ENCODE data around the gene SLC25A45. TPM values are rescaled to one million over a fixed set of nuclear protein-coding genes. Genes with fewer than 3 reads are reported as not detected.
A peak's percentile ranks its signal among the peaks of the same experiment; 100 is the strongest.

The SLC25A45 gene
- total and polyA plus RNA-seq, 2 of the 4 experiments (the other 2 are of a cell fraction): 0.72 to 1.2 TPM

DNA sequence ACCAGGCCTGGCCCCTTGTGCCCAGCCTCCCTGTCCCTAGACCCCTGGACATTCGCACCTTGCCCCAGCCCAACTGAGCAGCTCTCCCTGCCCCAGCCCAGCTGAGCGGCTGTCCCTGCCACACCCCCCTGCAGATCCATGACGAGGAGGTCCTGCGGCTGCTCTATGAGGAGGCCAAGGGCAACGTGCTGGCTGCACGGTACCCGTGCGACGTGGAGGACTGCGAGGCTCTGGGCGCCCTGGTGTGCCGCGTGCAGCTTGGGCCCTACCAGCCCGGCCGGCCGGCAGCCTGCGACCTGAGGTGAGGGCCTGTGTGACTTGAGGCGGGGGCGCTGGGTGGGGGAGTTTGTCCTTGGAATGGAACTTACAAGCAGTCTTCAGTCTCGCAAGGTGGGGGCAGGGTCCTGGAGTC, 11.7 kb upstream of the SLC25A45 start:
- H4K91ac ChIP-seq (ENCODE audit: insufficient read depth, low read depth, low read length): no peak overlapping the region
- H2BK15ac ChIP-seq (ENCODE audit: low read depth, low read length): no peak overlapping the region
- no peak overlapping the region for H2AFZ ChIP-seq (replicated peaks; ENCODE audit: low read length, poor library complexity)
- H3K9ac ChIP-seq (ENCODE audit: low read depth, low read length): no peak overlapping the region
- no peaks in the 10 kb centered on the region for H3K27me3 ChIP-seq (ENCODE audit: control insufficient read depth, insufficient read depth, low read length)
- no peak overlapping the region for H3K23ac ChIP-seq (ENCODE audit: low read depth, low read length)
- H3K4me1 ChIP-seq (ENCODE audit: control insufficient read depth, insufficient read depth, low read length): peaks cover 18% of the 10 kb centered on the region
- H4K8ac ChIP-seq (ENCODE audit: low read depth in 2 of 2, low read length in 2 of 2): no peak overlapping the region
- TF ChIP-seq, protein P1, sequence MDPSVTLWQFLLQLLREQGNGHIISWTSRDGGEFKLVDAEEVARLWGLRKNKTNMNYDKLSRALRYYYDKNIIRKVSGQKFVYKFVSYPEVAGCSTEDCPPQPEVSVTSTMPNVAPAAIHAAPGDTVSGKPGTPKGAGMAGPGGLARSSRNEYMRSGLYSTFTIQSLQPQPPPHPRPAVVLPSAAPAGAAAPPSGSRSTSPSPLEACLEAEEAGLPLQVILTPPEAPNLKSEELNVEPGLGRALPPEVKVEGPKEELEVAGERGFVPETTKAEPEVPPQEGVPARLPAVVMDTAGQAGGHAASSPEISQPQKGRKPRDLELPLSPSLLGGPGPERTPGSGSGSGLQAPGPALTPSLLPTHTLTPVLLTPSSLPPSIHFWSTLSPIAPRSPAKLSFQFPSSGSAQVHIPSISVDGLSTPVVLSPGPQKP (IDR thresholded peaks at IDR 0.05; ENCODE audit: borderline replicate concordance, low read depth, low read length): no peak
- TF ChIP-seq CEBPB (IDR thresholded peaks at IDR 0.05; ENCODE audit: low read depth, low read length): no peak
- no peak for TF ChIP-seq NFE2L2 (IDR thresholded peaks at IDR 0.05; ENCODE audit: low read depth, low read length)
- no peak for TF ChIP-seq RFX5 (IDR thresholded peaks at IDR 0.05; ENCODE audit: low read depth, low read length)
- no peak for TF ChIP-seq MAZ (IDR thresholded peaks at IDR 0.05; ENCODE audit: borderline replicate concordance, low read depth, low read length)
- no peak for TF ChIP-seq POLR2A (IDR thresholded peaks at IDR 0.05; ENCODE audit: low read depth, low read length)
- no peak for TF ChIP-seq MAFK (IDR thresholded peaks at IDR 0.05; ENCODE audit: low read depth, low read length)
- TF ChIP-seq, protein P2, sequence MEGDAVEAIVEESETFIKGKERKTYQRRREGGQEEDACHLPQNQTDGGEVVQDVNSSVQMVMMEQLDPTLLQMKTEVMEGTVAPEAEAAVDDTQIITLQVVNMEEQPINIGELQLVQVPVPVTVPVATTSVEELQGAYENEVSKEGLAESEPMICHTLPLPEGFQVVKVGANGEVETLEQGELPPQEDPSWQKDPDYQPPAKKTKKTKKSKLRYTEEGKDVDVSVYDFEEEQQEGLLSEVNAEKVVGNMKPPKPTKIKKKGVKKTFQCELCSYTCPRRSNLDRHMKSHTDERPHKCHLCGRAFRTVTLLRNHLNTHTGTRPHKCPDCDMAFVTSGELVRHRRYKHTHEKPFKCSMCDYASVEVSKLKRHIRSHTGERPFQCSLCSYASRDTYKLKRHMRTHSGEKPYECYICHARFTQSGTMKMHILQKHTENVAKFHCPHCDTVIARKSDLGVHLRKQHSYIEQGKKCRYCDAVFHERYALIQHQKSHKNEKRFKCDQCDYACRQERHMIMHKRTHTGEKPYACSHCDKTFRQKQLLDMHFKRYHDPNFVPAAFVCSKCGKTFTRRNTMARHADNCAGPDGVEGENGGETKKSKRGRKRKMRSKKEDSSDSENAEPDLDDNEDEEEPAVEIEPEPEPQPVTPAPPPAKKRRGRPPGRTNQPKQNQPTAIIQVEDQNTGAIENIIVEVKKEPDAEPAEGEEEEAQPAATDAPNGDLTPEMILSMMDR (conservative IDR thresholded peaks at IDR 0.05; ENCODE audit: low read depth, low read length): no peak
- TF ChIP-seq, protein P3, sequence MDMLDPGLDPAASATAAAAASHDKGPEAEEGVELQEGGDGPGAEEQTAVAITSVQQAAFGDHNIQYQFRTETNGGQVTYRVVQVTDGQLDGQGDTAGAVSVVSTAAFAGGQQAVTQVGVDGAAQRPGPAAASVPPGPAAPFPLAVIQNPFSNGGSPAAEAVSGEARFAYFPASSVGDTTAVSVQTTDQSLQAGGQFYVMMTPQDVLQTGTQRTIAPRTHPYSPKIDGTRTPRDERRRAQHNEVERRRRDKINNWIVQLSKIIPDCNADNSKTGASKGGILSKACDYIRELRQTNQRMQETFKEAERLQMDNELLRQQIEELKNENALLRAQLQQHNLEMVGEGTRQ (IDR thresholded peaks at IDR 0.05; ENCODE audit: low read depth, low read length): no peak
- TF ChIP-seq CHD1 (IDR thresholded peaks at IDR 0.05; ENCODE audit: low read depth, low read length): no peak
- dilution Hi-C loops (cut with HindIII; ENCODE audit: low sequenced_read_pairs, unreplicated experiment) (no loop called here), in situ Hi-C loops (cut with MboI; ENCODE audit: low sequenced_read_pairs) (no loop called here), intact Hi-C loops (cut with micrococcal nuclease) (no loop called here)
- H2BK20ac ChIP-seq (ENCODE audit: low read depth, low read length): no peak overlapping the region
- H3K56ac ChIP-seq (ENCODE audit: extremely low read depth, insufficient read depth, low read length): no peak overlapping the region
- ChIA-PET CTCF (interaction anchor here (0.6 kb wide), 1 partner anchor 12 kb away, joined by 7 read pairs; no protein-coding TSS in a partner anchor), POLR2A (ENCODE audit: unreplicated experiment) (interaction anchor here (0.9 kb wide), 1 partner anchor 108 kb away, joined by 3 read pairs; no protein-coding TSS in a partner anchor)
- no peak overlapping the region for H3K27ac ChIP-seq (ENCODE audit: insufficient read depth, low read length)
- no peak overlapping the region for H3K18ac ChIP-seq (ENCODE audit: low read depth, low read length)
- peaks cover 51% of the 10 kb centered on the region for H3K36me3 ChIP-seq (ENCODE audit: control insufficient read depth, insufficient read depth, low read length)
- H2BK5ac ChIP-seq (ENCODE audit: low read depth, low read length, poor library complexity, severe bottlenecking): no peak overlapping the region
- H4K5ac ChIP-seq (ENCODE audit: low read depth, low read length): no peak overlapping the region
- no peak overlapping the region for H3K4me3 ChIP-seq (ENCODE audit: insufficient read depth, low read depth, low read length)
- H3K9me3 ChIP-seq (ENCODE audit: control insufficient read depth, insufficient read depth, low read length): no peaks in the 10 kb centered on the region
- no peak overlapping the region for H2BK120ac ChIP-seq (ENCODE audit: low read depth, low read length)
- H3K4me2 ChIP-seq (ENCODE audit: low read depth, low read length): no peak overlapping the region
- WGBS, 2 experiments (ENCODE audit: extremely low coverage in 2 of 2, insufficient read length in 1 of 2): 100% methylated on average over 1 of the region's 20 CpGs; no CpG with 5 or more reads in 1 of the 2 experiments
- H3K4ac ChIP-seq (ENCODE audit: low read depth, low read length): no peak overlapping the region
- no peak overlapping the region for H3K14ac ChIP-seq (replicated peaks; ENCODE audit: low read depth, low read length)
- H3K9me1 ChIP-seq (ENCODE audit: insufficient read depth, low read length): peaks cover 11% of the 10 kb centered on the region
- peaks cover 8% of the 10 kb centered on the region; the same call in 1 of the 2 replicates for H4K20me1 ChIP-seq (ENCODE audit: insufficient read depth, low read length)
- H2AK5ac ChIP-seq (ENCODE audit: low read depth, low read length): no peak overlapping the region
- no TSS peak for BruUV-seq (replicated peaks)
- peak overlapping the region; percentile 81 for H2AK9ac ChIP-seq (replicated peaks; ENCODE audit: low read depth, low read length, poor library complexity)
- peaks cover 6 to 75% of the 10 kb centered on the region in 2 experiments; a peak in 3 of 4 replicates for H3K79me1 ChIP-seq (ENCODE audit: low read depth in 1 of 2, low read length in 2 of 2)
- no peak for ATAC-seq (ENCODE audit: low read depth)
- no peak for DNase-seq
